HG02885 (cell line): Measurements from ENCODE around the gene ARPC2.

ENCODE experiments used
- ATAC-seq: cut with Tn5 transposase; IDR thresholded peaks from one replicate; pipeline ENCODE4 v1.9.1; 2021; ENCODE audit warnings: mild to moderate bottlenecking; ENCODE audit not compliant: unreplicated experiment, poor library complexity

Gene ARPC2

GRCh38 chr2:218216336-218216673, 684 bp upstream of the ARPC2 start:
- no peak for ATAC-seq

- peak; percentile 46 for ATAC-seq
Measured at GRCh38 chr2:218217360-218218267, 625 bp downstream of the ARPC2 start.

- peak; percentile 38 for ATAC-seq
Measured at GRCh38 chr2:218218268-218219185, 1.5 kb downstream of the ARPC2 start.

GRCh38 chr2:218219934-218220333, 2.9 kb downstream of the ARPC2 start:
- ATAC-seq = no peak

GRCh38 chr2:218221000-218221399, 4.0 kb downstream of the ARPC2 start:
- no peak for ATAC-seq

- ATAC-seq = no peak
Measured at GRCh38 chr2:218223046-218223445, 6.1 kb downstream of the ARPC2 start.

- ATAC-seq = no peak
Measured at GRCh38 chr2:218224186-218224585, 7.2 kb downstream of the ARPC2 start.

GRCh38 chr2:218226903-218227302, 9.9 kb downstream of the ARPC2 start:
- no peak for ATAC-seq

GRCh38 chr2:218228366-218229090, 11.5 kb downstream of the ARPC2 start:
- no peak for ATAC-seq

- ATAC-seq = peak; percentile 94
Measured at GRCh38 chr2:218229239-218229638, 12.2 kb downstream of the ARPC2 start.

GRCh38 chr2:218229851-218230250, 12.9 kb downstream of the ARPC2 start:
- ATAC-seq = no peak

GRCh38 chr2:218230882-218231281, 13.9 kb downstream of the ARPC2 start:
- ATAC-seq = no peak

GRCh38 chr2:218233543-218233942, 16.6 kb downstream of the ARPC2 start:
- ATAC-seq = no peak

- no peak for ATAC-seq
Measured at GRCh38 chr2:218234521-218234920, 17.5 kb downstream of the ARPC2 start.

- ATAC-seq = no peak
Measured at GRCh38 chr2:218235017-218235416, 18.0 kb downstream of the ARPC2 start.

GRCh38 chr2:218236829-218237228, 19.8 kb downstream of the ARPC2 start:
- no peak for ATAC-seq

- ATAC-seq = no peak
Measured at GRCh38 chr2:218238887-218239286, 21.9 kb downstream of the ARPC2 start.

GRCh38 chr2:218244204-218244603, 27.2 kb downstream of the ARPC2 start:
- no peak for ATAC-seq

- ATAC-seq = no peak
Measured at GRCh38 chr2:218244665-218245064, 27.7 kb downstream of the ARPC2 start.

GRCh38 chr2:218245214-218245613, 28.2 kb downstream of the ARPC2 start:
- no peak for ATAC-seq

- ATAC-seq = no peak
Measured at GRCh38 chr2:218249691-218250090, 32.7 kb downstream of the ARPC2 start.
